HEK293T (cell line): ENCODE data around the gene OR52I2.
A peak's percentile ranks its signal among the peaks of the same experiment; 100 is the strongest.

ENCODE experiments used
- CTCF ChIA-PET: fragments of 350-600 bp; formaldehyde crosslinking; extraction: SDS; loops from one replicate; lab custom pipeline; 2021; ENCODE audit warnings: antibody characterized with exemption, inconsistent platforms; lab: Yijun Ruan, JAX
- POLR2A ChIA-PET: fragments of 350-600 bp; formaldehyde crosslinking; extraction: SDS; loops from one replicate; lab custom pipeline; 2020; ENCODE audit warnings: antibody characterized with exemption, inconsistent platforms; lab: Yijun Ruan, JAX
- DNase-seq: peaks from one replicate; pipeline ENCODE4 v3.0.0; 2012; ENCODE audit warnings: mixed read lengths; ENCODE audit errors: extremely low spot score
- ARNT ChIP-seq: fragments of 450-650 bp; IDR thresholded peaks from 2 replicates; pipeline ENCODE4 v1.6.1; 2017; ENCODE audit warnings: mild to moderate bottlenecking
- BHLHE40 ChIP-seq: fragments of 450-650 bp; IDR thresholded peaks from 2 replicates; pipeline ENCODE4 v1.6.1; 2016; ENCODE audit warnings: mild to moderate bottlenecking, moderate library complexity, borderline replicate concordance
- CTBP1 ChIP-seq: fragments of 450-650 bp; IDR thresholded peaks from 2 replicates; pipeline ENCODE4 v1.6.1; 2016; ENCODE audit warnings: borderline replicate concordance
- ELF4 ChIP-seq: fragments of 450-650 bp; IDR thresholded peaks from 2 replicates; pipeline ENCODE4 v1.6.1; 2017; ENCODE audit warnings: antibody characterized with exemption
- FOXA1 ChIP-seq: fragments of 450-650 bp; IDR thresholded peaks from 2 replicates; pipeline ENCODE4 v1.6.1; 2016; ENCODE audit warnings: mild to moderate bottlenecking
- FOXK2 ChIP-seq: fragments of 450-650 bp; IDR thresholded peaks from 2 replicates; pipeline ENCODE4 v1.6.1; 2016; ENCODE audit warnings: mild to moderate bottlenecking
- FOXM1 ChIP-seq: fragments of 450-650 bp; IDR thresholded peaks from 2 replicates; pipeline ENCODE4 v1.6.1; 2017; ENCODE audit warnings: mild to moderate bottlenecking, borderline replicate concordance
- HDGF ChIP-seq: fragments of 450-650 bp; IDR thresholded peaks from 2 replicates; pipeline ENCODE4 v1.6.1; 2017; ENCODE audit warnings: antibody characterized with exemption, borderline replicate concordance
- L3MBTL2 ChIP-seq: fragments of 450-650 bp; conservative IDR thresholded peaks from 2 replicates; pipeline ENCODE4 v1.6.1; 2016; ENCODE audit warnings: mild to moderate bottlenecking
- LEF1 ChIP-seq: fragments of 450-650 bp; IDR thresholded peaks from 2 replicates; pipeline ENCODE4 v1.6.1; 2017; ENCODE audit warnings: mild to moderate bottlenecking, borderline replicate concordance
- NFRKB ChIP-seq: fragments of 450-650 bp; IDR thresholded peaks from 2 replicates; pipeline ENCODE4 v1.6.1; 2016; ENCODE audit warnings: mild to moderate bottlenecking, moderate library complexity
- PKNOX1 ChIP-seq: fragments of 450-650 bp; IDR thresholded peaks from 2 replicates; pipeline ENCODE4 v1.6.1; 2016
- SP1 ChIP-seq: fragments of 450-650 bp; IDR thresholded peaks from 2 replicates; pipeline ENCODE4 v1.6.1; 2017
- SUZ12 ChIP-seq: fragments of 450-650 bp; IDR thresholded peaks from 2 replicates; pipeline ENCODE4 v1.6.1; 2016; ENCODE audit warnings: mild to moderate bottlenecking
- TARDBP ChIP-seq: fragments of 450-650 bp; IDR thresholded peaks from 2 replicates; pipeline ENCODE4 v1.6.1; 2016
- ZNF384 ChIP-seq: fragments of 450-650 bp; IDR thresholded peaks from 2 replicates; pipeline ENCODE4 v1.6.1; 2016

Gene OR52I2

GRCh38 chr11:4611986-4612385 lies 30.4 kb downstream of the OR52I2 start:
- TF ChIP-seq LEF1 (no peak), PKNOX1 (peak; percentile 10; the same call in 1 of the 2 replicates), FOXA1 (no peak), TARDBP (no peak), L3MBTL2 (no peak)
- ChIA-PET CTCF (interaction anchor here (0.9 kb wide), 1 partner anchor 25 kb away, joined by 4 read pairs; the partner anchor contains the start of gene OR51D1), POLR2A (no interaction called here)
- DNase-seq = no peak

- no peak for DNase-seq
- POLR2A ChIA-PET = interaction anchor here (1.0 kb wide), 1 partner anchor 8 kb away, joined by 3 read pairs; the partner anchor contains the start of gene TRIM68
- TF ChIP-seq CTBP1 (no peak), ELF4 (no peak), NFRKB (no peak), LEF1 (no peak), FOXA1 (no peak), BHLHE40 (no peak), FOXM1 (no peak), SP1 (no peak), TARDBP (no peak), ZNF384 (no peak), HDGF (no peak), SUZ12 (no peak), FOXK2 (no peak), PKNOX1 (no peak), ARNT (no peak), L3MBTL2 (no peak)
- CTCF ChIA-PET = no interaction called here
Observed at GRCh38 chr11:4615856-4616444, 34.4 kb downstream of the OR52I2 start.

DNA sequence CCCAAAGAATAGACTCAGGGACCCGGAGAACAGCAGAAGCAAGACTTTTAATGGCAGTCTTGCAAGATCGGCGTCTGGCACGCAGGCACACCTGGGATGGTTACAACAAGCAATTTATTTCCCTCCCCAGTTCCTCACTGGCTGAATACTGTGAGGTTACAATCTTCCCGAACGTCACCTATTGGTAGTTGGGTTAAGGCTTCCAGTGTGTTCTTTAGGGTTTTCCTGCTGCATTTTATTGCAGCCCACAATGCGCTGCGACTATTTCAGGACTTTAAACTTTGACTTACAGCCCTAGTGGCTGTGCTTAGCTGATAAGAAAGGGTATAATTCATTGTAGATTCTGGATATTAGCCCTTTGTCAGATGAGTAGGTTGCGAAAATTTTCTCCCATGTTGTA lies 38.0 kb downstream of the OR52I2 start:
- CTCF ChIA-PET = no interaction called here
- POLR2A ChIA-PET = no interaction called here
- no peak for TF ChIP-seq ARNT
- TF ChIP-seq SUZ12 = no peak
- no peak for TF ChIP-seq SP1
- no peak for TF ChIP-seq BHLHE40
- no peak for TF ChIP-seq FOXA1
- TF ChIP-seq ZNF384 = no peak
- no peak for TF ChIP-seq HDGF
- no peak for DNase-seq

DNA sequence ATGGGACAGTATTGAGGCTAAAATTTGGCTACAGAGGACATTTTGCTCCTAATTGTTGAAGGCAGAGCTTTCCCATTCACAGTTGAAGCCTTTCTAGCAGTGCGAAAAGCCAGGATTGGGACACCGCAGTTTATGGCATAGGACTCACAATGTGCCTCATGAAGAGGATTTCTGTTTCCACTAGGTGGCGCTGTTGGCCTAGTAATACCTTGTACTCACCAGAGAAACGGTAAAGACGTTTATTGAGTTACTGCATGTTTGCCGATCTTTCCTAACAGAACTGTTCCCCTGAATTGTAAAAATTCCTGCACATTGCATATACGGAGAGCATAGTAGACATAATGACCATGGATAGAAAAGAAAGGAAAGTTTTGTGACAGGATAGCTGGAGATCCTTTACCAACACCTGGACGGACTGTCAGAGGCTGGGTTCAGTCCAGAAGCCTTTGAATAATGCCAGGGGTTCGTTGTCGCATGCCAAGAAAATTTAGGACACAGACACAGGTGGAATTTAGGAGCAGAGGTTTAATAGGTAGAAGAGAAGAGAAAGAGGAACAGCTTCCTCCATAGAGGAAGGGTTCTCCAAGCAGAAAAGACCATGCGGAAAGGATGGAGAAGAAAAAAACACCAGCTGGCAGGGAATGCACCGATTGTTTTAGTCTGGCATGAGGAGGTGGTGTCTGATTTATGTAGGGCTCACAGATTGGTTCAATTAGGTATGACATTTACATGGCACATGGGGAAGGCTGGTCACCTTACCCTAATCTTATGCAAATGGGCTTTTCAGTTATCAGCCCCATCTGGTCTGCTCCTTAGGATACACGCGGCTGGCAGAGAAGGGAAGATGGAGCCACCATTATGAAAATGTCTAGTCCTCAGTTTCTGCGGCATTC lies 44.9 kb downstream of the OR52I2 start:
- CTCF ChIA-PET = interaction anchor here (1.0 to 1.5 kb wide), 3 partner anchors 10 to 1265 kb away, joined by 3 to 15 read pairs (median 3); partner anchors contain the start of gene OR51D1
- TF ChIP-seq ELF4 (no peak), ZNF384 (no peak), SP1 (no peak), PKNOX1 (no peak), BHLHE40 (no peak), HDGF (no peak), L3MBTL2 (no peak), FOXK2 (no peak), TARDBP (no peak), NFRKB (no peak), SUZ12 (no peak), CTBP1 (no peak), LEF1 (no peak), FOXA1 (no peak), FOXM1 (no peak), ARNT (no peak)
- POLR2A ChIA-PET = no interaction called here
- peak; percentile 42 for DNase-seq

DNA sequence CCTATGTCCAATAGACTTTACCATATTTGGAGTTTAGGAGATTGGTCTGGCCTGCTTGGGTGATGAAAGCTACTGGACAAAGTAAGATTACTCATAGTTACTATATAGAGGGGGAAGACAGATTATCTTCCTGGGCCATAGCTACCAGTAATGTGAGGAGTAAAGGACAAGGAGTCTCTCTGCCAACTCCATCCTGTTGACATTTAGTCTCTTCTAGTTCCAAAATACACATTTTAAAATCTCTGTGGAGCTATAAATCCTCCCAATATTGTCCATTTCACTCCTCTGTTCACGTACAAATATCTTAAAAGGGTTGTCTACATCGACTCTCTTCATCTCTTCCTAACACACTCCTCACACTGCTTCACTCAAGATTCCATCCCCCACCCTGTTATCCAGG lies 54.6 kb downstream of the OR52I2 start:
- no peak for TF ChIP-seq ARNT
- TF ChIP-seq PKNOX1 = no peak
- TF ChIP-seq HDGF = no peak
- TF ChIP-seq BHLHE40 = no peak
- no peak for TF ChIP-seq FOXK2
- TF ChIP-seq CTBP1 = no peak
- no peak for TF ChIP-seq FOXM1
- no peak for TF ChIP-seq TARDBP
- TF ChIP-seq SUZ12 = no peak
- TF ChIP-seq ZNF384 = no peak
- no peak for TF ChIP-seq FOXA1
- TF ChIP-seq LEF1 = no peak
- CTCF ChIA-PET = interaction anchor here (0.6 to 2.2 kb wide), 8 partner anchors 8 to 1503 kb away, joined by 3 to 15 read pairs (median 4); no protein-coding TSS in a partner anchor
- DNase-seq = no peak
- POLR2A ChIA-PET = interaction anchor here (1.8 kb wide), 1 partner anchor 28 kb away, joined by 6 read pairs; the partner anchor contains the start of gene TRIM68
